Measurements from ENCODE around the gene TIMM22.

- no peak for TF ChIP-seq ZFP30 (CRISPR knock-in tag; IDR thresholded peaks at IDR 0.05)
- no peak for TF ChIP-seq ZNF565 (CRISPR knock-in tag; conservative IDR thresholded peaks at IDR 0.05; ENCODE audit: low read depth)
- TF ChIP-seq CSDC2 (CRISPR knock-in tag; IDR thresholded peaks at IDR 0.05) = no peak
- TF ChIP-seq TCF4 (CRISPR knock-in tag; IDR thresholded peaks at IDR 0.05; ENCODE audit: borderline replicate concordance) = no peak
- no peak for TF ChIP-seq ARNTL (CRISPR knock-in tag; IDR thresholded peaks at IDR 0.05; ENCODE audit: borderline replicate concordance, low read depth)
Measured at GRCh38 chr17:992933-993332, 4.0 kb upstream of the TIMM22 start.
